ENCODE data around the gene TNKS2.

DNA sequence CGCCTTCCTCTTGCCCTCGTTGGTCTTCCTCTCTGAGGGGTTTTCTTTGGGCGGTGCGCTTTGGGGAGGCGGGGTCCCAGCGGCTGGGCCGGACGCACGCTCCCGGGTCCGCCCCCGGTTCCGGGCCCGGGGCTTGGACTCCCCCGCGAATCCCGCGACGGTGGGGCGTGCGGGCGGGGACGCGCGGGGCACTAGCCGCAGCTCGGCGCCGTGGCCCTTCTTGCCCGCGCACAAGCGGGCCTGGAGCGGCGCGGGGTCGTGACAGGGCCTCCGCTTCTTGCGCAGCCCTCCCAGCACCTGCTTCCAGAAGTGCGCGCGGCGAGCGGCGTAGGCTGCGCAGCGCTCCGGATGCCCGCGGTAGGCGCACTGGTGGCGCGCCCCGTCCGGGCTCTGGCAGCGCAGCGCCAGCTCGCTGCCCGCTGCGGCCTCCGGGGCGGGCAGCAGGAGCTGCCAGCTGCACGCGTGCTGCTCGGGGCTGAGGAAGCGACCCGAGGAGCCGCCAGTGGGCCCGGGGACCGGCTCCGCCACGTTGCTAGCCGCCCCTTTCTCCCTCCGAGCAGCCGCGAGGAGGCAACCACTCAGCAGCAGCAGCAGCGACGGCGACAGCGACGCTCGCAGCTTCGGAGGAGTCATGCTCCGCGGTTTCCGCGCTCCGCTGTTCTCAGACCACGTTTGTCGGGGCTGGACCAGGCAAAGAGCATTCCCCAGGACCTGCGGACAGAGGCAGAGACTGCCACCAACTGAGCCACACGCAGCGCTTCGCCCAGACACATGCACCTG lies 110.3 kb downstream of the TNKS2 start:
- TF ChIP-seq, protein P1, sequence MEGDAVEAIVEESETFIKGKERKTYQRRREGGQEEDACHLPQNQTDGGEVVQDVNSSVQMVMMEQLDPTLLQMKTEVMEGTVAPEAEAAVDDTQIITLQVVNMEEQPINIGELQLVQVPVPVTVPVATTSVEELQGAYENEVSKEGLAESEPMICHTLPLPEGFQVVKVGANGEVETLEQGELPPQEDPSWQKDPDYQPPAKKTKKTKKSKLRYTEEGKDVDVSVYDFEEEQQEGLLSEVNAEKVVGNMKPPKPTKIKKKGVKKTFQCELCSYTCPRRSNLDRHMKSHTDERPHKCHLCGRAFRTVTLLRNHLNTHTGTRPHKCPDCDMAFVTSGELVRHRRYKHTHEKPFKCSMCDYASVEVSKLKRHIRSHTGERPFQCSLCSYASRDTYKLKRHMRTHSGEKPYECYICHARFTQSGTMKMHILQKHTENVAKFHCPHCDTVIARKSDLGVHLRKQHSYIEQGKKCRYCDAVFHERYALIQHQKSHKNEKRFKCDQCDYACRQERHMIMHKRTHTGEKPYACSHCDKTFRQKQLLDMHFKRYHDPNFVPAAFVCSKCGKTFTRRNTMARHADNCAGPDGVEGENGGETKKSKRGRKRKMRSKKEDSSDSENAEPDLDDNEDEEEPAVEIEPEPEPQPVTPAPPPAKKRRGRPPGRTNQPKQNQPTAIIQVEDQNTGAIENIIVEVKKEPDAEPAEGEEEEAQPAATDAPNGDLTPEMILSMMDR (IDR thresholded peaks at IDR 0.05) = peak; percentile 58
- TF ChIP-seq EZH2 (IDR thresholded peaks at IDR 0.05) = peak; percentile 47

Measured in neural progenitor cell (in vitro differentiated cells).